Measurements from ENCODE around the gene CGB3.

The CGB3 gene

DNA sequence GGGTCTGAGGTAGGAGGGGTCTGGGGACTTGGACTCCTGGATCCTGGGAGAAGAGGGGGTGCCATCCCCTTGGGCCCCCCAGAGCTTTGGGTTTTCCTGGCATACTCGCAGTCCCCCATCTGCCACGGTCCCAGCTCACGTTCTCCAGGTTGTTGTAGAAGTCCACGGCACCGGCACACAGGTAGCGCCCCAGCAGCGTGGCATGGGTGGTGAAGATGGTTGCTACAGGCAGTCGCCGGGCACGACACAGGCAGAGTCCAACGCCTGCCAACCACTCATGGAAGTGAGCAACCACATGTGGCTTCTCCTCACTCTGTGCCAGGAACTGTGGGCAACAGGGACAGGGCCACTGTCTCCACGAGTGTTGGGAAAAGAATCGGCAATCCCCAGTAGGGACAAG is 38.4 kb downstream of the CGB3 start:
- DNase-seq, result no peak

DNA sequence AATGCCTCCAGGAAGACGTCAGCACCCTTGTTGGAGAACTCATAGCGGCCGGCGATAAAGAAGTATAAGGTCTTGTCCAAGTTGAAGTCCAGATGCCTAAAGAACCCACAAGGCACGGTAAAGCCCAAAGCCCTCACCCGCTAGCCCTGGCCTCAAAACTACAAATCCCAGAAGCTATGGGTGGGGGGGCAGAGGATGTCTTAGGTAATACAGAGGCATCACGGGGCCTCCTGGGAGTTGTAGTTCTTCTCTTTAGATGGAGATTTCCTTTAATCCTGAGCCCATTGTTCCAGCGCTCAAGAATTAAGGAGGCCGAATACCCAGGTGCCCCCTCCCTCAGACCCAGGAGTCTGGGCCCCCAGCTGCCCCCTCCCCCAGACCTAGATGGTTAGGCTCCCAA is 41.9 kb downstream of the CGB3 start:
- no peak for DNase-seq

DNA sequence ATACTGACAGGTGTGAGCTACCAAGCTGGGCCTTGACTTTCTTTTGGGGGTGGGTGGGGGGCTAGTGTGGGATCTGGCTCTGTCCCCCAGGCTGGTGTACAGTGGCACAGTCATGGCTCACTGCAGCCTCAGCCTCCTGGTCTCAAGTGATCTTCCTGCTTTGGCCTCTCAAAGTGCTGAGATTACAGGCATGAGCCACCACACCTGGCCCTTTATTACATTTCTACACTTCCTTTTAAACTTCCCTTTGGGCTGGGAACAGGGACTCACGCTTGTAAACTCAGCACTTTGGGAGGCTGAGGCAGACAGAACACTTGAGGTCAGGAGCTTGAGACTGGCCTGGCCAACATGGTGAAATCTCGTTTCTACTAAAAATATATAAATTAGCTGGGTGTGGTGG is 47.1 kb downstream of the CGB3 start:
- DNase-seq, result no peak

DNA sequence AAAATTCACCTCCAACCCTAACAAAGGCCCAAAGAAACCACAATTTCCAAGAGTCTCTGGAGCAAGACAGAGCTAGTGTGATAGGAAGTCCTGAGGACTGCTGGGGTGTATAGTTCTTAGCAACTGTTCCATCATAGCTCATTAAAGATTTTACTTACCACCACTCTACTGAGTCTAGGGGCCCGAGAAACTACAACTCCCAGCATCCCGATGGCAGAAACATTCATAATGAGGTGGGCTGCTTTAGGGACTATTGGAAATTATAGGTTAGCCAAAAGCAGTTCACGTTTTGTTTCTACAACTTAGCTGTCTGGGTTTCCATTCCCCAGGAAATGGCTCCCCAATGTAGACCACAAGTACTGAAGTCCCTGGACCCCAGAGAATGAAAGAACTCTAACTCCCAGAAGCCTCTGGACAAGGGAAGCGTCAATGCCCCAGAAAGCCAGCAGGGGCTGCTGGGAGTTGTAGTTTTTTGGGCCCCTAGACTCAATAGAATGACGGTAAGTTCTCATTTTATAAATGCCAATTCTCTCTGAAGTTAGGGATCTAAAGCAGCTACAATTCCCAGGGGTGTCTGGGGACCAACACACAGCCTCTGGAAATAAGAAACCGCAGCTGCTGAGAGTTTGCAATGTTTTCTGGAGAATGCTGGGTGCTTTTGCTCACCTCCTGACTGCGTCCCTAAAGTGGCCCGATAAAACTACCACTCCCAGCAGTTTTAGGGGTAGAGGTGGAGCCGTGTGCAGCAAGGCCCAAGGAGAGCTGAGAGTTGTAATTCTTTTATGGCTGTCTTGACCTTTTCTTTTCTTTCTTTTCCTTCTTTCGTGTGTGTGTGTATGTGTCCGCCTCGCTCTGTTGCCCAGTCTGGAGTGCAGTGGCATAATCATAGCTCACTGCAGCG is 47.9 kb downstream of the CGB3 start:
- peak in 1 of 4 experiments; percentile 22 for DNase-seq

Data from activated CD4-positive, CD25-positive, alpha-beta regulatory T cell (primary cell).